HepG2 (cell line): ENCODE measurements around the gene MAP3K4. TPM values are rescaled to one million over a fixed set of nuclear protein-coding genes. Genes with fewer than 3 reads are reported as not detected.

ENCODE experiments used
- ATAC-seq: fragments of 200-7000 bp; cut with Tn5 transposase; 3 replicates; pipeline ENCODE4 v1.9.1; 2020; ENCODE audit warnings: mild to moderate bottlenecking, moderate library complexity
- BruUV-seq: library from RNA; stranded (reverse); fragments of 400-500 nt; replicated peaks from 2 replicates; lab custom pipeline; 2021; lab: Mats Ljungman, UMichigan
- CTCF ChIA-PET: fragments of 300-600 bp; formaldehyde crosslinking; extraction: SDS; loops from one replicate; lab custom pipeline; 2021; ENCODE audit warnings: low total read pairs, inconsistent platforms, low intra/inter-chr PET ratio; lab: Yijun Ruan, JAX
- POLR2A ChIA-PET: fragments of 350-600 bp; sonication (Branson Sonifier 250); formaldehyde crosslinking; loops from one replicate; lab custom pipeline; 2020; ENCODE audit warnings: antibody characterized with exemption, inconsistent platforms; lab: Yijun Ruan, JAX
- DNase-seq: peaks from one replicate; pipeline ENCODE4 v3.0.0-alpha.2; 2015; ENCODE audit warnings: low spot score
- FAIRE-seq: peaks from 3 replicates; lab custom pipeline; 2011; peaks lifted over from hg19 to GRCh38; lab: Jason Lieb, UNC
- H2AFZ ChIP-seq: one replicate; pipeline ENCODE4 v1.6.1; 2011; ENCODE audit warnings: low read length, inconsistent platforms
- H3K27ac ChIP-seq: fragments of 300-600 bp; 3 replicates; pipeline ENCODE4 v1.8.0; 2011; ENCODE audit warnings: mixed run types, mild to moderate bottlenecking, mixed read lengths, low read length, inconsistent platforms; ENCODE audit not compliant: insufficient read depth; ENCODE audit errors: extremely low read length
- H3K27me3 ChIP-seq, 2 experiments: fragments of 200-600 bp in 1 of 2; 2 replicates in 1 of 2; 3 replicates in 1 of 2; pipeline versions ENCODE4 v1.6.0 to v1.8.0; 2011; ENCODE audit warnings: low read length in 2 of 2, mild to moderate bottlenecking in 2 of 2, moderate library complexity in 2 of 2, inconsistent platforms in 1 of 2; ENCODE audit not compliant: insufficient read depth in 2 of 2, control insufficient read depth in 1 of 2
- H3K36me3 ChIP-seq, 2 experiments: fragments of 200-600 bp in 1 of 2; replicated peaks in 1 of 2; 2 replicates in 1 of 2; 3 replicates in 1 of 2; pipeline versions ENCODE4 v1.5.1 to v1.8.0; 2011; ENCODE audit warnings: low read length in 2 of 2, inconsistent platforms in 1 of 2; ENCODE audit not compliant: insufficient read depth in 2 of 2, control insufficient read depth in 1 of 2
- H3K4me1 ChIP-seq: 2 replicates; pipeline ENCODE4 v1.5.1; 2012; ENCODE audit warnings: low read length, inconsistent platforms; ENCODE audit not compliant: insufficient read depth
- H3K4me2 ChIP-seq: 2 replicates; pipeline ENCODE4 v1.6.0; 2011; ENCODE audit warnings: low read depth, low read length, inconsistent platforms
- H3K4me3 ChIP-seq, 3 experiments: fragments of 200-600 bp in 1 of 3; sonication (generic), shearing (Covaris generic) in 1 of 3; replicated peaks in 1 of 3; 2 replicates each; pipeline ENCODE4 v1.5.1; 2011 to 2016; ENCODE audit warnings: low read length in 3 of 3, inconsistent platforms in 2 of 3, low read depth in 2 of 3, mild to moderate bottlenecking in 2 of 3, control low read depth in 1 of 3, mixed read lengths in 1 of 3; ENCODE audit not compliant: insufficient read depth in 1 of 3
- H3K79me2 ChIP-seq: one replicate; pipeline ENCODE4 v1.6.1; 2011; ENCODE audit warnings: low read length, inconsistent platforms; ENCODE audit not compliant: insufficient read depth
- H3K9ac ChIP-seq: 2 replicates; pipeline ENCODE4 v1.6.0; 2011; ENCODE audit warnings: mild to moderate bottlenecking, low read depth, low read length, inconsistent platforms; ENCODE audit not compliant: insufficient read depth
- H3K9me3 ChIP-seq: 2 replicates; pipeline ENCODE4 v1.5.1; 2012; ENCODE audit warnings: mild to moderate bottlenecking, low read length
- H4K20me1 ChIP-seq: 2 replicates; pipeline ENCODE4 v1.6.0; 2011; ENCODE audit warnings: inconsistent platforms, mild to moderate bottlenecking, low read length, moderate library complexity; ENCODE audit not compliant: insufficient read depth
- CREB1 ChIP-seq, 2 experiments: fragments of 450-650 bp in 1 of 2; IDR thresholded peaks; 2 replicates each; pipeline ENCODE4 v1.6.1; 2016 to 2017; ENCODE audit warnings: control low read depth in 1 of 2, mild to moderate bottlenecking in 1 of 2, missing compliant biosample characterization in 1 of 2, missing genetic modification characterization in 1 of 2
- HIVEP1 ChIP-seq: sonication (generic); formaldehyde crosslinking; IDR thresholded peaks from 2 replicates; pipeline ENCODE4 v1.4.0; 2020; ENCODE audit warnings: mild to moderate bottlenecking, missing genetic modification reagents
- KDM1A ChIP-seq: IDR thresholded peaks from 2 replicates; pipeline ENCODE4 v1.6.1; 2016; ENCODE audit warnings: missing compliant biosample characterization
- KDM6A ChIP-seq: IDR thresholded peaks from 2 replicates; pipeline ENCODE4 v1.6.1; 2016; ENCODE audit warnings: low read depth
- PHF21A ChIP-seq: sonication (generic); formaldehyde crosslinking; IDR thresholded peaks from 2 replicates; pipeline ENCODE4 v1.5.0; 2020; ENCODE audit warnings: mild to moderate bottlenecking, missing genetic modification reagents
- YY1 ChIP-seq: IDR thresholded peaks from 2 replicates; pipeline ENCODE4 v1.6.1; 2011; ENCODE audit warnings: low read length, low read depth, moderate library complexity, mild to moderate bottlenecking; ENCODE audit not compliant: insufficient read depth, insufficient replicate concordance
- ZNF292 ChIP-seq: sonication (generic); formaldehyde crosslinking; IDR thresholded peaks from 2 replicates; pipeline ENCODE4 v1.8.1; 2022; ENCODE audit warnings: mild to moderate bottlenecking, low read depth, missing genetic modification reagents, borderline replicate concordance
- WGBS: methylation state at CpG from one replicate; pipeline ENCODE4 v1.1.6; 2017; ENCODE audit warnings: low lambda C conversion rate; 5-methylcytosine and 5-hydroxymethylcytosine counted together
- in situ Hi-C: cut with HindIII; loops from 2 replicates; pipeline ENCODE4 v1.10.0; 2017; ENCODE audit warnings: low pct_unique_long_range_greater_than_20kb; ENCODE audit not compliant: extremely low pct_ligation_motif_present
- intact Hi-C: fragments of 100-400 bp; cut with micrococcal nuclease; formaldehyde crosslinking; loops from one replicate; pipeline ENCODE4 v1.10.0; 2022; ENCODE audit not compliant: unreplicated experiment
- polyA plus RNA-seq, 8 experiments: library from polyadenylated mRNA; depleted of rRNA in 3 of 8; stranded (reverse) in 7 of 8; unstranded in 1 of 8; fragments of >200 nt; fragmentation: Illumina TruSeq in 4 of 8; extraction: Trizol in 4 of 8; gene quantifications; 2 replicates each; pipeline versions ENCODE4 v1.2.1 to v1.2.3, GENCODE V29; 2011 to 2016; ENCODE audit warnings: low read depth in 4 of 8, missing spikeins in 1 of 8, mixed read lengths in 1 of 8; ENCODE audit not compliant: insufficient read depth in 1 of 8
- total RNA-seq, 5 experiments: library from RNA; depleted of rRNA; stranded (reverse); fragments of >200 nt; fragmentation: Illumina TruSeq; extraction: Trizol; gene quantifications; 2 replicates each; pipeline ENCODE4 v1.2.3, GENCODE V29; 2016; ENCODE audit warnings: low read depth in 1 of 5
- TF ChIP-seq, protein P1 (sequence below): sonication (generic); formaldehyde crosslinking; IDR thresholded peaks from 2 replicates; pipeline ENCODE4 v1.9.0; 2021; ENCODE audit warnings: missing genetic modification reagents, borderline replicate concordance

Gene MAP3K4
- total and polyA plus RNA-seq, 2 of the 13 experiments (the other 11 are each of a cell fraction or from before 2014, with no cell fraction given) = 12.9 to 33.6 TPM

DNA sequence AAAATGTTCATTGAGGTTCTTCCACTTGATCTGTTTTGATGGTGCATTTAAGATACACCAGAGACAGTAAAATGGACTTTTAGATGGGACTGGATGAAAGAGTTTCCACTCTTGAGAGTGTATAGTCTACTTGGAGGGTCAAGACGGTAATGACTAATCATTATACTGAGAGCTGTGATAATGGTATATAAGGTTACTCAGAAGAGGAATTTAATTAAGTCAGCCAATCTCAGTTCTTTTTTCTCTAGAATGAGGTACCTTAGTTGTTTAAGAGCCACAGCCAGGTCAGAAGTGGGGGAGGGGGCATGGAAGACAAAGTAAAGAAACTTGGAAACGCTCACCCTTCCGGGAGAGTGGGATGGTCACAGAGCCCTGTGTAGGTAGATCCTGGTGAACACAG, 123.9 kb downstream of the MAP3K4 start (continued):
- TF ChIP-seq, protein P1, sequence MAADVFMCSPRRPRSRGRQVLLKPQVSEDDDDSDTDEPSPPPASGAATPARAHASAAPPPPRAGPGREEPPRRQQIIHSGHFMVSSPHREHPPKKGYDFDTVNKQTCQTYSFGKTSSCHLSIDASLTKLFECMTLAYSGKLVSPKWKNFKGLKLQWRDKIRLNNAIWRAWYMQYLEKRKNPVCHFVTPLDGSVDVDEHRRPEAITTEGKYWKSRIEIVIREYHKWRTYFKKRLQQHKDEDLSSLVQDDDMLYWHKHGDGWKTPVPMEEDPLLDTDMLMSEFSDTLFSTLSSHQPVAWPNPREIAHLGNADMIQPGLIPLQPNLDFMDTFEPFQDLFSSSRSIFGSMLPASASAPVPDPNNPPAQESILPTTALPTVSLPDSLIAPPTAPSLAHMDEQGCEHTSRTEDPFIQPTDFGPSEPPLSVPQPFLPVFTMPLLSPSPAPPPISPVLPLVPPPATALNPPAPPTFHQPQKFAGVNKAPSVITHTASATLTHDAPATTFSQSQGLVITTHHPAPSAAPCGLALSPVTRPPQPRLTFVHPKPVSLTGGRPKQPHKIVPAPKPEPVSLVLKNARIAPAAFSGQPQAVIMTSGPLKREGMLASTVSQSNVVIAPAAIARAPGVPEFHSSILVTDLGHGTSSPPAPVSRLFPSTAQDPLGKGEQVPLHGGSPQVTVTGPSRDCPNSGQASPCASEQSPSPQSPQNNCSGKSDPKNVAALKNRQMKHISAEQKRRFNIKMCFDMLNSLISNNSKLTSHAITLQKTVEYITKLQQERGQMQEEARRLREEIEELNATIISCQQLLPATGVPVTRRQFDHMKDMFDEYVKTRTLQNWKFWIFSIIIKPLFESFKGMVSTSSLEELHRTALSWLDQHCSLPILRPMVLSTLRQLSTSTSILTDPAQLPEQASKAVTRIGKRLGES (CRISPR knock-in tag) = no peak
- TF ChIP-seq KDM6A = no peak
- TF ChIP-seq HIVEP1 = no peak

DNA sequence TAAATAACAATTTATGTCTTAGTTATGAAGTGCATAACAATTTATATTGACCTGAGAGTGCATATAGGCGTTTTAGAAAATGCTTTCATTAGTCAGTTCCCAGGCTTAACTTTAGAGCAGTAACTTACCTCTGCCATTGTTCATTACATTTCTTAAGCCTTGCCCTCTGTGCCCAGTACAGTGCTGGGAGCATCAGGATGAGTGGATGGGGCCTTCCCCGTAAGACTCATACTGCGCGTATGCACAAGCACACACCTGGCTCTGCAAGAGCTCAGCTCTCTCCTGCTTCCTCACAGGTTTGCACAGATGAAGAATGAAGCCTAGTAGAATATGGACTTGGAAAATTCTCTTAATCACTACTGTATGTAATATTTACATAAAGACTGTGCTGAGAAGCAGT, 125.0 kb downstream of the MAP3K4 start:
- CTCF ChIA-PET = no interaction called here
- in situ Hi-C loops = no loop called here

More for the DNA sequence above, 125.0 kb downstream of the MAP3K4 start:
- Histone ChIP-seq H4K20me1 (no peaks in the 10 kb centered on the region), H2AFZ (no peak overlapping the region), H3K27ac (no peak overlapping the region), H3K4me1 (no peaks in the 10 kb centered on the region), H3K36me3 (peaks cover 14 to 68% of the 10 kb centered on the region in 2 experiments), H3K4me3 (no peak overlapping the region), H3K9ac (no peak overlapping the region), H3K9me3 (peaks cover 16% of the 10 kb centered on the region; the same call in 1 of the 2 replicates), H3K4me2 (no peak overlapping the region), H3K79me2 (no peaks in the 10 kb centered on the region), H3K27me3 (no peaks in the 10 kb centered on the region)
- DNase-seq (no peak), ATAC-seq (no peak), FAIRE-seq (no peak)
- TF ChIP-seq CREB1 (IDR thresholded peaks at IDR 0.05) = no peak
- TF ChIP-seq CREB1 (CRISPR knock-in tag; IDR thresholded peaks at IDR 0.05) = no peak
- TF ChIP-seq YY1 = no peak
- TF ChIP-seq KDM1A (CRISPR knock-in tag) = no peak
- no peak for TF ChIP-seq ZNF292
- TF ChIP-seq PHF21A (CRISPR knock-in tag) = no peak
- BruUV-seq = no TSS peak
- intact Hi-C loops = no loop called here
- 100% methylated on average over 4 of the region's 4 CpGs for WGBS
- POLR2A ChIA-PET = no interaction called here
